Epithelial cell of esophagus (primary cell): ENCODE measurements around the gene MRPL9.
"Not testable (repeated sequence)": the region's sequence is repeated elsewhere in the genome, so short reads cannot be mapped to it uniquely, and the experiment has no call there.

Experiments
- DNase-seq: peaks from one replicate; pipeline ENCODE4 v3.0.0; 2010; ENCODE audit warnings: low read depth
- H3K4me3 ChIP-seq: 2 replicates; pipeline ENCODE4 v1.5.1; 2011; ENCODE audit warnings: mild to moderate bottlenecking, low read length, control low read depth
- CTCF ChIP-seq: IDR thresholded peaks from 2 replicates; pipeline ENCODE4 v1.5.1; 2011; ENCODE audit warnings: low read depth, mild to moderate bottlenecking, low read length, control low read depth, inconsistent platforms; ENCODE audit not compliant: insufficient read depth; ENCODE audit errors: missing control alignments

Gene MRPL9

GRCh38 chr1:151759241-151759640, 4.1 kb downstream of the MRPL9 start:
- DNase-seq: peak; percentile 36
- no peak overlapping the region for H3K4me3 ChIP-seq
- TF ChIP-seq CTCF: no peak

- no peak overlapping the region for H3K4me3 ChIP-seq
- DNase-seq: peak; percentile 57
- no peak for TF ChIP-seq CTCF
Observed at GRCh38 chr1:151756291-151756690, 7.0 kb downstream of the MRPL9 start.

GRCh38 chr1:151741516-151741915, 21.8 kb downstream of the MRPL9 start:
- no peak for DNase-seq
- no peak overlapping the region for H3K4me3 ChIP-seq
- TF ChIP-seq CTCF: no peak

GRCh38 chr1:151739590-151740355, 23.5 kb downstream of the MRPL9 start:
- no peak overlapping the region for H3K4me3 ChIP-seq
- DNase-seq: peak; percentile 87
- peak; percentile 39 for TF ChIP-seq CTCF

GRCh38 chr1:151737479-151737878, 25.8 kb downstream of the MRPL9 start:
- no peak for TF ChIP-seq CTCF
- no peak for DNase-seq

GRCh38 chr1:151737026-151737425, 26.3 kb downstream of the MRPL9 start:
- TF ChIP-seq CTCF: no peak

More at GRCh38 chr1:151737479-151737878, 25.8 kb downstream of the MRPL9 start:
- H3K4me3 ChIP-seq: no peak overlapping the region

GRCh38 chr1:151733995-151734394, 29.3 kb downstream of the MRPL9 start:
- not testable (repeated sequence) for H3K4me3 ChIP-seq, DNase-seq

More at GRCh38 chr1:151737026-151737425, 26.3 kb downstream of the MRPL9 start:
- H3K4me3 ChIP-seq: no peak overlapping the region
- DNase-seq: no peak
